ENCODE data around the gene SLC22A1. TPM values are rescaled to one million over a fixed set of nuclear protein-coding genes. Genes with fewer than 3 reads are reported as not detected.
A peak's percentile ranks its signal among the peaks of the same experiment; 100 is the strongest.
"Not testable (repeated sequence)": the region's sequence is repeated elsewhere in the genome, so short reads cannot be mapped to it uniquely, and the experiment has no call there.

SLC22A1 gene
- total RNA-seq, 3 donors from 2014 or later (not counting 1 experiment from before 2014, with no cell fraction given) = 1.4 to 4.5 (median 3.0) TPM

DNA sequence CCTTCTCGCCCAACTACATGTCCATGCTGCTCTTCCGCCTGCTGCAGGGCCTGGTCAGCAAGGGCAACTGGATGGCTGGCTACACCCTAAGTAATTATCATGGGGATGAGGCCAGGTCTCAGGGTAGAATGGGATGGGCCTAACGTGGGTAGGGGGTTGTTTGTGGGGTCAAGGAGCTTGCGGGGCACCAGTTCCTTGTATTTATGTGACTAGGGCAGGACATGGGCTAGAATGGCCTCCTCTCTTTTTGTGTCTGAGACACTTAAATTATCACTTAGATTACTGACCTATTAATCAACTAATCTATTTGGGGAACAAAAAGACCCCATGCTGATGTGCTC is 10.7 kb downstream of the SLC22A1 start:
- Mint-ChIP-seq H3K9me3 (no peaks in the 10 kb centered on the region), H3K27ac (peak overlapping the region; percentile 14 to 35), H3K4me1 (no peaks in the 10 kb centered on the region), H3K4me3 (no peak overlapping the region), H3K27me3 (ENCODE audit: low read depth in 2 of 2) (no peaks in the 10 kb centered on the region), H3K36me3 (no peaks in the 10 kb centered on the region)
- WGBS (ENCODE audit: insufficient coverage) = 75% methylated on average over 3 of the region's 4 CpGs
- no peaks in the 10 kb centered on the region for H3K4me1 ChIP-seq (ENCODE audit: control insufficient read depth, insufficient read depth, low read length)
- TF ChIP-seq, protein P1, sequence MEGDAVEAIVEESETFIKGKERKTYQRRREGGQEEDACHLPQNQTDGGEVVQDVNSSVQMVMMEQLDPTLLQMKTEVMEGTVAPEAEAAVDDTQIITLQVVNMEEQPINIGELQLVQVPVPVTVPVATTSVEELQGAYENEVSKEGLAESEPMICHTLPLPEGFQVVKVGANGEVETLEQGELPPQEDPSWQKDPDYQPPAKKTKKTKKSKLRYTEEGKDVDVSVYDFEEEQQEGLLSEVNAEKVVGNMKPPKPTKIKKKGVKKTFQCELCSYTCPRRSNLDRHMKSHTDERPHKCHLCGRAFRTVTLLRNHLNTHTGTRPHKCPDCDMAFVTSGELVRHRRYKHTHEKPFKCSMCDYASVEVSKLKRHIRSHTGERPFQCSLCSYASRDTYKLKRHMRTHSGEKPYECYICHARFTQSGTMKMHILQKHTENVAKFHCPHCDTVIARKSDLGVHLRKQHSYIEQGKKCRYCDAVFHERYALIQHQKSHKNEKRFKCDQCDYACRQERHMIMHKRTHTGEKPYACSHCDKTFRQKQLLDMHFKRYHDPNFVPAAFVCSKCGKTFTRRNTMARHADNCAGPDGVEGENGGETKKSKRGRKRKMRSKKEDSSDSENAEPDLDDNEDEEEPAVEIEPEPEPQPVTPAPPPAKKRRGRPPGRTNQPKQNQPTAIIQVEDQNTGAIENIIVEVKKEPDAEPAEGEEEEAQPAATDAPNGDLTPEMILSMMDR (IDR thresholded peaks at IDR 0.05) = no peak
- no peak for ATAC-seq
- no peak overlapping the region for H3K4me3 ChIP-seq (ENCODE audit: low read length)
- H3K36me3 ChIP-seq (ENCODE audit: control insufficient read depth, insufficient read depth, low read length) = no peaks in the 10 kb centered on the region
- no peak overlapping the region for H3K27ac ChIP-seq (ENCODE audit: low read length)
- H3K27me3 ChIP-seq (ENCODE audit: control insufficient read depth, insufficient read depth, low read length) = no peaks in the 10 kb centered on the region
- H3K9me3 ChIP-seq (ENCODE audit: control insufficient read depth, insufficient read depth, low read length) = no peaks in the 10 kb centered on the region
- intact Hi-C loops (cut with micrococcal nuclease) = no loop called here
- no peak for DNase-seq

DNA sequence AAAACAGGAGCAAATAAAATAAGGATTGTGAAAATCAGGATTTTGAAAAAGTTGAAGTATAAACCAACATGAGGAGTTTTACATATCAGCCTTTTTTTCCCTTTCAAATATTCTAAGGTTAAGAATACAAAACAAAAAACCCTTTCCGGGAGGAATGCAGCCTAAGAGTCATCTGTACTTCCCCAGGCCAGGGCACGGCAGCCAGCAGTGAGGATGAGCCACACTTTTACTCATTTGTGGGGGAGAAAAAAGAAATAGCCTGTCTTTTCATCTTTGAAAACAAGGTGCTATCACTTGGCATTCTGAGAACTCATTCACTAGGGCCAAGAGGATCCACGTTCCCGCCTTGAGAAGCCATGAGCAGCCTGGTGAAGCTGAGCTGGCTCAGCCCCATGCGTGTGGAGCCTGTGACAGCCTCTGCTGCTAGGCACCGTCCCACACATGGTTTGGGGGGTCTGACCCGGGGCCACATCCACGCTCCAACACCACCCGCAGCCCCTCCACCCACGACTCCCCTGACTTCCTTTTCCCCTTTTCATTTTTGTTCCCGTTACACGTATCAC is 11.2 kb downstream of the SLC22A1 start:
- no peak for DNase-seq
- peaks cover under 1% of the 10 kb centered on the region in 2 donors for H3K4me1 Mint-ChIP-seq
- TF ChIP-seq, protein P1 (IDR thresholded peaks at IDR 0.05) = no peak
- no peaks in the 10 kb centered on the region for H3K27me3 ChIP-seq (ENCODE audit: control insufficient read depth, insufficient read depth, low read length)
- no peak overlapping the region for H3K4me3 ChIP-seq (ENCODE audit: low read length)
- no peak overlapping the region for H3K27ac ChIP-seq (ENCODE audit: low read length)
- H3K9me3 Mint-ChIP-seq = no peaks in the 10 kb centered on the region
- H3K9me3 ChIP-seq (ENCODE audit: control insufficient read depth, insufficient read depth, low read length) = no peaks in the 10 kb centered on the region
- ATAC-seq = no peak
- no peaks in the 10 kb centered on the region for H3K36me3 Mint-ChIP-seq
- no peak overlapping the region for H3K4me3 Mint-ChIP-seq
- H3K4me1 ChIP-seq (ENCODE audit: control insufficient read depth, insufficient read depth, low read length) = peaks cover under 1% of the 10 kb centered on the region
- peak overlapping the region; percentile 3 to 14 for H3K27ac Mint-ChIP-seq
- H3K27me3 Mint-ChIP-seq (ENCODE audit: low read depth in 2 of 2) = no peaks in the 10 kb centered on the region
- no peaks in the 10 kb centered on the region for H3K36me3 ChIP-seq (ENCODE audit: control insufficient read depth, insufficient read depth, low read length)
- 60% methylated on average over 12 of the region's 12 CpGs for WGBS (ENCODE audit: insufficient coverage)
- intact Hi-C loops (cut with micrococcal nuclease) = no loop called here

DNA sequence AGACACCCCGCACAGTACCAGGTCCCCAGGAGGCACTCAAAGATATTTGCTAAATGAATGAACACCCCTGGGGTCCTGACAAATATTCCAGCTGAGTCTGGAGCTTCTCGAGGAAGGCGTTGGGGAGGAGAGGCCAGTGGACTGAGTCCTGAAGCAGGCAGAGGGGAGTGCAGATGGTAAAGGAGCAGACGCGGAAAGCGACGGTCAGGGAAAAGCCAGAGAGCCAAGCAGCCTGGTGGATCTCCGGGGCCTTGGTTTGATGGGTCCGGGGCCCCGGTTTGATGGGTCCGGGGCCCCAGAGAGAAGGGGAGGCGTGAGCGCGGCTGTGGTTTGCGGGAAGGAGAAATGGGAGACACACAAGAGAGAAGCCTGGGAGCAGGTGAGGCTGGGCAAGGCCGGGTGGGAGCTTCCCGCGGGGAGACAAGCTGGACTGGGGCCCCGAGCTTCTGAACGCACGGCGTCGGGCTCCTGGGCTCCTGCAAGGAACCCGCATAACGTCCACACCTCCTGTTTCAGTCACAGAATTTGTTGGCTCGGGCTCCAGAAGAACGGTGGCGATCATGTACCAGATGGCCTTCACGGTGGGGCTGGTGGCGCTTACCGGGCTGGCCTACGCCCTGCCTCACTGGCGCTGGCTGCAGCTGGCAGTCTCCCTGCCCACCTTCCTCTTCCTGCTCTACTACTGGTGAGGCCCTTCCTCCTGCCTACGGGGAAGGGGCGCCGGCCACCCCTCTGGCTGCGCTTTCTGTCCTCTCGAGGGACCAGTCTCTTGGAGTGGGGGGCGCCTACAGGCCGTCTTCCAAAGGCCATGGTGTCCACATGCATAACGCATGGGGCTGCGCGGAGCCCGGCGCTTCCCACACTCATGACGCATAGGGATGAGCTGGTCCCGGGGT is 12.1 kb downstream of the SLC22A1 start:
- Histone ChIP-seq H3K4me1 (ENCODE audit: control insufficient read depth, insufficient read depth, low read length) (peaks cover 3% of the 10 kb centered on the region), H3K27me3 (ENCODE audit: control insufficient read depth, insufficient read depth, low read length) (no peaks in the 10 kb centered on the region), H3K9me3 (ENCODE audit: control insufficient read depth, insufficient read depth, low read length) (no peaks in the 10 kb centered on the region), H3K27ac (ENCODE audit: low read length) (no peak overlapping the region), H3K36me3 (ENCODE audit: control insufficient read depth, insufficient read depth, low read length) (no peaks in the 10 kb centered on the region), H3K4me3 (ENCODE audit: low read length) (no peak overlapping the region)
- no peaks in the 10 kb centered on the region for H3K27me3 Mint-ChIP-seq (ENCODE audit: low read depth in 2 of 2)
- peaks cover 8 to 9% of the 10 kb centered on the region in 2 donors for H3K4me1 Mint-ChIP-seq
- ATAC-seq (no peak), DNase-seq (no peak)
- no peak overlapping the region for H3K4me3 Mint-ChIP-seq
- TF ChIP-seq, protein P1 (IDR thresholded peaks at IDR 0.05) = no peak
- intact Hi-C loops (cut with micrococcal nuclease) = no loop called here
- no peaks in the 10 kb centered on the region for H3K9me3 Mint-ChIP-seq
- H3K36me3 Mint-ChIP-seq = no peaks in the 10 kb centered on the region
- H3K27ac Mint-ChIP-seq = peak overlapping the region in 1 of 2 donors; percentile 3
- 88% methylated on average over 47 of the region's 47 CpGs for WGBS (ENCODE audit: insufficient coverage)

DNA sequence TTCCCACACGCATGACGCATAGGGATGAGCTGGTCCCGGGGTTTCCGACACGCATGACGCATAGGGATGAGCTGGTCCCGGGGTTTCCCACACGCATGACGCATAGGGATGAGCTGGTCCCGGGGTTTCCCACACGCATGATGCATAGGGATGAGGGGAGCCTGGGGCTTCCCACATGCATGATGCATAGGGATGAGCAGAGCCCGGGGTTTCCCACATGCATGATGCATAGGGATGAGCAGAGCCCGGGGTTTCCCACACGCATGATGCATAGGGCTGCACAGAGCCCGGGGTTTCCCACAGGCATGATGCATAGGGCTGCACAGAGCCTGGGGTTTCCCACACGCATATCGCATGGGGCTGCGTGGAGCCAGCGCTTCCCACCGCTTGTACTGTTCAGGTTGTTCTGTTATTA is 12.7 kb downstream of the SLC22A1 start:
- H3K9me3 Mint-ChIP-seq; H3K4me1 ChIP-seq (ENCODE audit: control insufficient read depth, insufficient read depth, low read length); H3K27ac ChIP-seq (ENCODE audit: low read length); H3K36me3 Mint-ChIP-seq; intact Hi-C loops (cut with micrococcal nuclease); H3K27ac Mint-ChIP-seq; H3K4me3 Mint-ChIP-seq; H3K27me3 Mint-ChIP-seq (ENCODE audit: low read depth in 2 of 2); H3K27me3 ChIP-seq (ENCODE audit: control insufficient read depth, insufficient read depth, low read length); H3K9me3 ChIP-seq (ENCODE audit: control insufficient read depth, insufficient read depth, low read length); H3K4me3 ChIP-seq (ENCODE audit: low read length); ATAC-seq; H3K36me3 ChIP-seq (ENCODE audit: control insufficient read depth, insufficient read depth, low read length); H3K4me1 Mint-ChIP-seq: not testable (repeated sequence)
- 91% methylated on average over 20 of the region's 20 CpGs for WGBS (ENCODE audit: insufficient coverage)
- peak in 1 of 2 donors; percentile 18 for DNase-seq

Measured in natural killer cell (primary cell).